Brain microvascular endothelial cell (primary cell): ENCODE data around the gene STRN4.

Experiments
- DNase-seq: peaks from one replicate; pipeline ENCODE4 v3.0.0-alpha.2; 2020
- H3K27ac ChIP-seq: fragments of 250-450 bp; sonication (Bioruptor Pico); 2 replicates; pipeline ENCODE4 v1.5.1; 2020; ENCODE audit warnings: mild to moderate bottlenecking, moderate library complexity
- H3K27me3 ChIP-seq: fragments of 250-450 bp; sonication (Bioruptor Pico); replicated peaks from 2 replicates; pipeline ENCODE4 v1.5.1; 2020; ENCODE audit warnings: mild to moderate bottlenecking
- H3K36me3 ChIP-seq: fragments of 250-450 bp; sonication (Bioruptor Pico); replicated peaks from 2 replicates; pipeline ENCODE4 v1.5.1; 2020; ENCODE audit warnings: mild to moderate bottlenecking
- H3K4me3 ChIP-seq: 2 replicates; pipeline ENCODE4 v1.5.1; 2011; ENCODE audit warnings: low read depth, mild to moderate bottlenecking, control low read depth, low read length, moderate library complexity
- CTCF ChIP-seq: IDR thresholded peaks from 2 replicates; pipeline ENCODE4 v1.5.1; 2011; ENCODE audit warnings: low read depth, mild to moderate bottlenecking, moderate library complexity, low read length, control low read depth, inconsistent platforms; ENCODE audit errors: missing control alignments
- in situ Hi-C: cut with HindIII; loops from 2 replicates; pipeline ENCODE4 v1.10.0; 2017; ENCODE audit warnings: low sequenced_read_pairs, low pct_ligation_motif_present

Gene STRN4

GRCh38 chr19:46726551-46726950 is 19.7 kb downstream of the STRN4 start:
- in situ Hi-C loops = no loop called here
- DNase-seq = no peak
- no peak for TF ChIP-seq CTCF

GRCh38 chr19:46725859-46726393 is 20.3 kb downstream of the STRN4 start:
- Histone ChIP-seq H3K27ac (no peak overlapping the region), H3K27me3 (no peaks in the 10 kb centered on the region), H3K4me3 (no peak overlapping the region), H3K36me3 (peaks cover 91% of the 10 kb centered on the region)
- no peak for DNase-seq
- in situ Hi-C loops = no loop called here
- no peak for TF ChIP-seq CTCF

More at GRCh38 chr19:46726551-46726950, 19.7 kb downstream of the STRN4 start:
- peaks cover 86% of the 10 kb centered on the region for H3K36me3 ChIP-seq
- no peak overlapping the region for H3K27ac ChIP-seq
- H3K4me3 ChIP-seq = no peak overlapping the region
- H3K27me3 ChIP-seq = no peaks in the 10 kb centered on the region

GRCh38 chr19:46725036-46725820 is 21.0 kb downstream of the STRN4 start:
- in situ Hi-C loops = no loop called here
- no peak overlapping the region for H3K4me3 ChIP-seq
- DNase-seq = no peak

GRCh38 chr19:46724468-46724867 is 21.8 kb downstream of the STRN4 start:
- Histone ChIP-seq H3K36me3 (peaks cover 93% of the 10 kb centered on the region), H3K4me3 (no peak overlapping the region), H3K27ac (no peak overlapping the region), H3K27me3 (no peaks in the 10 kb centered on the region)
- in situ Hi-C loops = no loop called here
- DNase-seq = no peak
- no peak for TF ChIP-seq CTCF

More at GRCh38 chr19:46725036-46725820, 21.0 kb downstream of the STRN4 start:
- no peak for TF ChIP-seq CTCF
- peaks cover 93% of the 10 kb centered on the region for H3K36me3 ChIP-seq
- no peaks in the 10 kb centered on the region for H3K27me3 ChIP-seq
- H3K27ac ChIP-seq = no peak overlapping the region

GRCh38 chr19:46723471-46723870 is 22.8 kb downstream of the STRN4 start:
- Histone ChIP-seq H3K36me3 (peaks cover 89% of the 10 kb centered on the region), H3K27ac (no peak overlapping the region)
- TF ChIP-seq CTCF = no peak

More at GRCh38 chr19:46723471-46723870, 22.8 kb downstream of the STRN4 start:
- in situ Hi-C loops = no loop called here
- no peak for DNase-seq
- Histone ChIP-seq H3K27me3 (no peaks in the 10 kb centered on the region), H3K4me3 (no peak overlapping the region)
